Lower lobe of right lung (tissue), 2 donors: ENCODE measurements around the gene LDB3. TPM values are rescaled to one million over a fixed set of nuclear protein-coding genes. Genes with fewer than 3 reads are reported as not detected.
"Not testable (repeated sequence)": the region's sequence is repeated elsewhere in the genome, so short reads cannot be mapped to it uniquely, and the experiment has no call there.

ENCODE experiments used
- ATAC-seq, 2 donors: fragments of 200-7000 bp; cut with Tn5 transposase; one replicate each; pipeline ENCODE4 v1.9.1; 2020 to 2022; ENCODE audit warnings: mild to moderate bottlenecking in 2 of 2, moderate library complexity in 2 of 2
- DNase-seq: peaks from one replicate; pipeline ENCODE4 v3.0.0-alpha.2; 2020
- H3K27ac ChIP-seq: fragments of 200-600 bp; one replicate; pipeline ENCODE4 v1.8.0; 2022
- H3K27me3 ChIP-seq: fragments of 200-600 bp; one replicate; pipeline ENCODE4 v1.8.0; 2022; ENCODE audit warnings: low read depth
- H3K36me3 ChIP-seq: fragments of 200-600 bp; one replicate; pipeline ENCODE4 v1.8.0; 2022; ENCODE audit warnings: mild to moderate bottlenecking
- H3K4me1 ChIP-seq: fragments of 200-600 bp; one replicate; pipeline ENCODE4 v1.8.0; 2022
- H3K4me3 ChIP-seq: fragments of 200-600 bp; one replicate; pipeline ENCODE4 v1.8.0; 2022; ENCODE audit warnings: mild to moderate bottlenecking
- H3K9me3 ChIP-seq: fragments of 200-600 bp; one replicate; pipeline ENCODE4 v1.8.0; 2022
- intact Hi-C: fragments of 100-400 bp; cut with DNase I; formaldehyde crosslinking; loops from one replicate; pipeline ENCODE4 v1.11.0; 2022
- total RNA-seq: library from RNA; stranded (reverse); fragmentation: NEBNext Ultra II Directional; extraction: Animal tissue kit (Norgen Biotek cat#: 25700); gene quantifications from one replicate; pipeline ENCODE4 v1.2.1, GENCODE V29; 2021
- TF ChIP-seq, protein P1 (sequence below): fragments of 200-600 bp; IDR thresholded peaks from one replicate; pipeline ENCODE4 v1.8.0; 2022; ENCODE audit warnings: antibody characterized with exemption, mild to moderate bottlenecking
- donor health status: DM: no; HTN: yes; CAD: no; lungs with severe emphysema.

LDB3 gene
- total RNA-seq, 1 donor from 2014 or later: 2.2 TPM

DNA sequence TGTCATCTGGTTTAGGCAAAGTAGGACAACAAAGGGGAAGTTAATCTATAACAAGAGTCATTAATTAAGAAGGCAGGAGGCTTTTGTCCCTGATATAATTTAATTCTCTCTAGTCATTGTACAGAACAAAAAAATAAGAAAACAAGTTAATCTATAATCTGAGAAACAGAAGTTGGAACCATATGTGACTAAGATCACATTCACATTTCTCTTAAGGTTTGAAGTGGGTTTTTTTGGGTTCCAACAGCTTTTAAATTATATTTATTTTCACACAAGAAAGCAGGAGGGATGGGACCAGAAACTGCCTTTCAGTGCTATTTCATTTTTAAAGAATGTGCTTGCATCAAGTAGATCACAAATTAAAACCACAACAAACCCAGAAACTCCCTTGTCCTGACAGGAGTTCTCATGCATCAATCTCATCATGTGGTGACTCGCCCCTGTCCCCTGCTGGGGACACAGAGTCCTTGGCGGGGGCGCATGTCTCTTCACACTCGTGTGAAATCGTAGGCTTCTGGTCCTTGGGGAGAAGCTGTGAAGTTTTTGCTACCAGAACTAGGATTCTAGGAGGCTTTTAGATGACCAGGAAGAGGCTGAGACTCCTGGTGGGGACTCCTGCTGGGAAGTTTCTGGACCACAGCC, 24.0 kb upstream of the LDB3 start:
- Histone ChIP-seq H3K4me1 (peaks cover 5% of the 10 kb centered on the region), H3K27me3 (no peaks in the 10 kb centered on the region), H3K27ac (no peak overlapping the region), H3K36me3 (no peaks in the 10 kb centered on the region), H3K4me3 (no peak overlapping the region), H3K9me3 (no peaks in the 10 kb centered on the region)
- TF ChIP-seq, protein P1, sequence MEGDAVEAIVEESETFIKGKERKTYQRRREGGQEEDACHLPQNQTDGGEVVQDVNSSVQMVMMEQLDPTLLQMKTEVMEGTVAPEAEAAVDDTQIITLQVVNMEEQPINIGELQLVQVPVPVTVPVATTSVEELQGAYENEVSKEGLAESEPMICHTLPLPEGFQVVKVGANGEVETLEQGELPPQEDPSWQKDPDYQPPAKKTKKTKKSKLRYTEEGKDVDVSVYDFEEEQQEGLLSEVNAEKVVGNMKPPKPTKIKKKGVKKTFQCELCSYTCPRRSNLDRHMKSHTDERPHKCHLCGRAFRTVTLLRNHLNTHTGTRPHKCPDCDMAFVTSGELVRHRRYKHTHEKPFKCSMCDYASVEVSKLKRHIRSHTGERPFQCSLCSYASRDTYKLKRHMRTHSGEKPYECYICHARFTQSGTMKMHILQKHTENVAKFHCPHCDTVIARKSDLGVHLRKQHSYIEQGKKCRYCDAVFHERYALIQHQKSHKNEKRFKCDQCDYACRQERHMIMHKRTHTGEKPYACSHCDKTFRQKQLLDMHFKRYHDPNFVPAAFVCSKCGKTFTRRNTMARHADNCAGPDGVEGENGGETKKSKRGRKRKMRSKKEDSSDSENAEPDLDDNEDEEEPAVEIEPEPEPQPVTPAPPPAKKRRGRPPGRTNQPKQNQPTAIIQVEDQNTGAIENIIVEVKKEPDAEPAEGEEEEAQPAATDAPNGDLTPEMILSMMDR: no peak
- DNase-seq: no peak
- intact Hi-C loops: no loop called here
- ATAC-seq: no peak

DNA sequence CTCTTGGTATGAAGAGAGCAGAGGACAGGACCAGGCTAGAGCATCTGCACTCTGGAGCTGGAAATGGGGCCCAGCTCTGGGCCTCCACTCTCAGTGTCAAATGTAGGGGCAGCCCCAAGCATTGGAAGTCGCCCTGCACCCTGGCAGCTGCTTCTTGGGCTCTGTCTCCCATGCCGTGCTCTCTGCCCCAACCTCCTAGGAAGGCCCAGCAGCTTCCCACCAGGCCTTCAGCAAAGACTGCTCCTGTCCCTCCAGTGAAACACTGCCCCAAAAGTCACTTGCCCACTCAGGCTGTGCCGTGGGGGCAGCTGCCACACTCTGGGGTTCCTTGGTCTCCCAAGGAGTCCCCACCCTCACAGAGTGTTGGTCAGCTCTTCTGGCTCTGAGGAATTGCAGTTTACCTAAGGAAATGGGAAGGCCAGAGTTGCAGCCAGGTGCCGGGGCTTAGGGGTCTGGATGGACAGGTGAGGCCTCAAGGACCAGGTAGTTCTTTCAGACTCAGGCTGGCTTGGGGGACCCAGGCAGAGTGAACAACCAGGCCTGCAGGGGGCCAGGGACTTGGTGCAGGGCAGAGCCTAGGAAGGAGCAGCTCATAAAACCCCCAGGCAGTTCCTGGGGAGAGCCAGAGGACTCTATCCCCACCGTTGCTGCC, 23.4 kb upstream of the LDB3 start:
- ATAC-seq (no peak), DNase-seq (no peak)
- intact Hi-C loops: no loop called here
- Histone ChIP-seq H3K9me3 (no peaks in the 10 kb centered on the region), H3K27me3 (no peaks in the 10 kb centered on the region), H3K4me3 (no peak overlapping the region), H3K36me3 (no peaks in the 10 kb centered on the region), H3K4me1 (peaks cover 12% of the 10 kb centered on the region), H3K27ac (no peak overlapping the region)
- TF ChIP-seq, protein P1: no peak

DNA sequence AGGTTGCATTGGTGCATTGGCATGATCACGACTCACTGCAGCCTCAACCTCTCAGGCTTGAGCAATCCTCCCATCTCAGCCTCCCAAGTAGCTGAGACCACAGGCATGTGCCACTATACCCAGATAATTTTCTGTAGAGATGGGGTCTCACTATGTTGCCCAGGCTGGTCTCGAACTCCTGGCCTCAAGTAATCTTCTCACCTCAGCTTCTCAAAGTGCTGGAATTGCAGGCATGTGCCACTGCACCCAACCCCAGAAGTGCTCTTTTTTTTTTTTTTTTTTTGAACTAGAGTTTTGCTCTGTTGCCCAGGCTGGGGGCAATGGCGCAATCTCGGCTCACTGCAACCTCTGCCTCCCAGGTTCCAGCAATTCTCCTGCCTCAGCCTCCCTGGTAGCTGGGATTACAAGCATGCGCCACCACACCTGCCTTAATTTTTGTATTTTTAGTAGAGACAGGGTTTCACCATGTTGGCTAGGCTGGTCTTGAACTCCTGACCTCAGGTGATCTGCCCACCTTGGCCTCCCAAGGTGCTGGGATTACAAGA, 22.6 kb upstream of the LDB3 start:
- H3K27me3 ChIP-seq, H3K36me3 ChIP-seq, DNase-seq, intact Hi-C loops, ATAC-seq, H3K27ac ChIP-seq, H3K4me3 ChIP-seq, H3K9me3 ChIP-seq: not testable (repeated sequence)
- peaks cover 12% of the 10 kb centered on the region for H3K4me1 ChIP-seq

DNA sequence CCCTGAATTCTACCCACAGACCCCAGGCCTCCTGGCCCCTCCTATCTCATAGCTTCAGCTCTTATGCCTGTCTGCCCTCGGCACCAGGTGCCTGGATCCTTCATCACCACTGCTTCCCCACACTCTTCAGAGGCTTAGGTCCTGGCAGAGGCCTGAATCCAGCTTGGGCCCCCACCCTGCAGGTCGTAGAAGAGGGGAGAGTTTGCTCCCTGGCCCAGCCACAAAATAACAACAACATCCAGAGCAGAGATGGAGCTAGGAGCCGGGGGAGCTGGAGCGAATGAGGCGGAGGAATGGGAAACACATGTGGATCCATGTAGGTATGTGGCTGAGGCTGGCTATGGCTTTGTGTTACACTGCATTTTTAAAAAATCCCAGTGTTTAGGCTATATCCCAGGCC, 21.8 kb upstream of the LDB3 start:
- TF ChIP-seq, protein P1: no peak
- H3K36me3 ChIP-seq: no peaks in the 10 kb centered on the region
- H3K27me3 ChIP-seq: no peaks in the 10 kb centered on the region
- no peaks in the 10 kb centered on the region for H3K9me3 ChIP-seq
- no peak overlapping the region for H3K4me3 ChIP-seq
- ATAC-seq (no peak), DNase-seq (no peak)
- H3K4me1 ChIP-seq: peaks cover 12% of the 10 kb centered on the region
- no peak overlapping the region for H3K27ac ChIP-seq
- intact Hi-C loops: no loop called here

DNA sequence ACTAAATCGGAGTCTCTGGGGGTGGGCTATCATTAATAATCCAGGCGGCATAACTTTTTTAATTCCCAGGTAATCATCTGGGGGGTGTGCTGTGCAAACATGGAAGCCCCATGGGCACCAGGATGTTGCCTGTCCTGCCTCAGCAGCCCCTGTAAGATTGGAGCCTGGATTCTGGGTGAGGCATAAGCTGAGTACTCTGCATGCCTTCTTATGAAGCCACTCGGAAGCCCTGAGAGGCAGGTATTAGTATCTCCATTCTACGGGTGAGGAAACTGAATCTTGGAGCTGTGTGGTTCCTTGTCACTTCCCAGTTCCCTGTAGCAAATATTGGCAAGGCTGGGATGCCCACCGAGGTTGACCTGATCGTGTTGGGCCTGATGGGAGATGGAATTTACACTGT, 21.4 kb upstream of the LDB3 start:
- Histone ChIP-seq H3K27me3 (no peaks in the 10 kb centered on the region), H3K4me1 (peaks cover 12% of the 10 kb centered on the region), H3K9me3 (no peaks in the 10 kb centered on the region), H3K27ac (no peak overlapping the region), H3K4me3 (no peak overlapping the region), H3K36me3 (no peaks in the 10 kb centered on the region)
- TF ChIP-seq, protein P1: no peak
- intact Hi-C loops: no loop called here
- DNase-seq (no peak), ATAC-seq (no peak)
